T-cell (primary cell): Measurements from ENCODE around the gene BMP6. TPM values are rescaled to one million over a fixed set of nuclear protein-coding genes. Genes with fewer than 3 reads are reported as not detected.

ENCODE experiments used
- ATAC-seq, 4 experiments: fragments of 200-7000 bp in 3 of 4; fragments of 150-1000 bp in 1 of 4; cut with Tn5 transposase; replicated peaks in 1 of 4; 1 replicate in 3 of 4; 2 replicates in 1 of 4; pipeline ENCODE4 v1.10.0; 2021; ENCODE audit warnings: moderate library complexity in 3 of 4, mild to moderate bottlenecking in 2 of 4, moderate number of reproducible peaks in 1 of 4
- CTCF ChIA-PET, 2 donors: fragments of 300-600 bp; sonication (Branson Sonifier 250); formaldehyde crosslinking; loops; one replicate each; lab custom pipeline; 2022; ENCODE audit warnings: antibody characterized with exemption in 2 of 2; lab: Charles Lee
- POLR2A ChIA-PET, 2 donors: fragments of 300-600 bp; sonication (Branson Sonifier 250); formaldehyde crosslinking; loops; one replicate each; lab custom pipeline; 2022; ENCODE audit warnings: antibody characterized with exemption in 2 of 2; lab: Charles Lee
- DNase-seq, 35 experiments: peaks; one replicate each; pipeline versions ENCODE4 v3.0.0 to v3.0.0-alpha.2; 2013 to 2023
- H3K27ac ChIP-seq: one replicate; pipeline ENCODE4 v1.5.1; 2013; ENCODE audit warnings: low read length
- H3K27me3 ChIP-seq, 2 experiments: replicated peaks in 1 of 2; 1 replicate in 1 of 2; 2 replicates in 1 of 2; pipeline versions ENCODE4 v1.6.1 to v1.7.0; 2013; ENCODE audit warnings: low read length in 1 of 2, mixed read lengths in 1 of 2; ENCODE audit not compliant: control insufficient read depth in 2 of 2, insufficient read depth in 2 of 2; ENCODE audit errors: extremely low read depth in 1 of 2
- H3K36me3 ChIP-seq, 2 donors: 1 replicate in 1 of 2; 2 replicates in 1 of 2; pipeline versions ENCODE4 v1.6.1 to v1.7.0; 2013; ENCODE audit warnings: low read length in 1 of 2; ENCODE audit not compliant: control insufficient read depth in 2 of 2, insufficient read depth in 1 of 2; ENCODE audit errors: extremely low read depth in 1 of 2
- H3K4me1 ChIP-seq, 2 experiments: 1 replicate in 1 of 2; 2 replicates in 1 of 2; pipeline versions ENCODE4 v1.6.1 to v1.7.0; 2013; ENCODE audit warnings: low read length in 2 of 2, mixed read lengths in 1 of 2; ENCODE audit not compliant: insufficient read depth in 2 of 2, control insufficient read depth in 1 of 2; ENCODE audit errors: extremely low read depth in 1 of 2
- H3K4me3 ChIP-seq, 2 donors: 1 replicate in 1 of 2; 2 replicates in 1 of 2; pipeline versions ENCODE4 v1.5.1 to v1.7.0; 2013; ENCODE audit warnings: mild to moderate bottlenecking in 2 of 2, low read length in 1 of 2, moderate library complexity in 1 of 2; ENCODE audit not compliant: control insufficient read depth in 1 of 2; ENCODE audit errors: extremely low read depth in 1 of 2
- H3K9me3 ChIP-seq: 2 replicates; pipeline ENCODE4 v1.7.0; 2013
- H3K27ac Mint-ChIP-seq, 2 donors: one replicate each; pipeline ENCODE4 v1.8.0; 2020 to 2021; ENCODE audit warnings: mild to moderate bottlenecking in 2 of 2, mixed read lengths in 2 of 2
- H3K27me3 Mint-ChIP-seq, 2 donors: one replicate each; pipeline ENCODE4 v1.8.0; 2021 to 2022; ENCODE audit warnings: mixed read lengths in 2 of 2
- H3K36me3 Mint-ChIP-seq: one replicate; pipeline ENCODE4 v1.8.0; 2021; ENCODE audit warnings: mixed read lengths
- H3K4me1 Mint-ChIP-seq, 3 donors: one replicate each; pipeline ENCODE4 v1.8.0; 2020 to 2022; ENCODE audit warnings: mixed read lengths in 3 of 3, mild to moderate bottlenecking in 1 of 3
- H3K4me3 Mint-ChIP-seq, 3 donors: one replicate each; pipeline ENCODE4 v1.8.0; 2020 to 2022; ENCODE audit warnings: mild to moderate bottlenecking in 3 of 3, mixed read lengths in 3 of 3, moderate library complexity in 3 of 3
- H3K9me3 Mint-ChIP-seq, 3 donors: one replicate each; pipeline ENCODE4 v1.8.0; 2020 to 2022; ENCODE audit warnings: mixed read lengths in 3 of 3
- WGBS: methylation state at CpG from one replicate; pipeline ENCODE4 v1.1.5; 2013; ENCODE audit warnings: missing lambda C conversion rate; ENCODE audit not compliant: insufficient coverage; 5-methylcytosine and 5-hydroxymethylcytosine counted together
- total RNA-seq, 35 experiments: library from RNA in 6 of 35; stranded (reverse) in 6 of 35; fragments of 120-200 nt in 1 of 35; gene quantifications; one replicate each; pipeline versions ENCODE4 v1.2.1 to v1.2.4 and lab custom pipeline; 2013 to 2026

The BMP6 gene
- total RNA-seq, 5 donors from 2014 or later (not counting 1 experiment from before 2014, with no cell fraction given) = 0.09 to 0.23 (median 0.13) TPM; not detected in 1

DNA sequence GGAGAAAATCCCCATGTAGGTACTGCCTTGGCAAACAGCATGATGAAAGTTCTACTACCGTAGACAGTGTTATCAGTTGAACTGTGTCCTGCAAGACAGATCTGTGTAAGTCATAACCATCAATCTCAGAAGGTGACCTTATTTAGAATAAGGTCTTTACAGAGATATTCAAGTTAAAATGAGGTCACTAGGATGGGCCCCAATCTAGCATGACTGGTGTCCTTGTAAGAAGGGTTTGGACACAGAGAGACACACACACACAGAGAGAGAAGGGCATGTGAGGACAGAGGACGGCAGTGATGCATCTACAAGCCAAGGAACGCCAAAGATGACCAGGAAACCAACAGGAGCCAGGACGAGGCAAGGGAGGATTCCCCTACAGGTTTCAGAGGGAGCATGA, 175.9 kb downstream of the BMP6 start:
- 81% methylated on average over 3 of the region's 4 CpGs for WGBS
- peaks cover 7 to 35% of the 10 kb centered on the region in 2 donors for H3K36me3 ChIP-seq

GRCh38 chr6:7902221-7902620, 176.3 kb downstream of the BMP6 start:
- Mint-ChIP-seq H3K4me1 (peaks cover 0 to 1% (median 0%) of the 10 kb centered on the region in 3 donors), H3K4me3 (no peak overlapping the region), H3K27me3 (no peaks in the 10 kb centered on the region), H3K9me3 (no peaks in the 10 kb centered on the region), H3K27ac (no peak overlapping the region), H3K36me3 (peaks cover 54% of the 10 kb centered on the region)
- WGBS = 93% methylated on average over 6 of the region's 8 CpGs
- CTCF ChIA-PET = no interaction called here
- DNase-seq = no peak
- H3K4me3 ChIP-seq = no peak overlapping the region
- H3K9me3 ChIP-seq = no peaks in the 10 kb centered on the region
- H3K36me3 ChIP-seq = peaks cover 7 to 35% of the 10 kb centered on the region in 2 donors
- POLR2A ChIA-PET = no interaction called here
- no peaks in the 10 kb centered on the region for H3K27me3 ChIP-seq
- no peaks in the 10 kb centered on the region for H3K4me1 ChIP-seq
- no peak overlapping the region for H3K27ac ChIP-seq
- no peak for ATAC-seq

More for the DNA sequence above, 175.9 kb downstream of the BMP6 start:
- Mint-ChIP-seq H3K27ac (no peak overlapping the region), H3K27me3 (no peaks in the 10 kb centered on the region), H3K4me1 (peaks cover 0 to under 1% (median 0%) of the 10 kb centered on the region in 3 donors), H3K4me3 (no peak overlapping the region), H3K36me3 (peaks cover 54% of the 10 kb centered on the region), H3K9me3 (no peaks in the 10 kb centered on the region)
- Histone ChIP-seq H3K27me3 (no peaks in the 10 kb centered on the region), H3K9me3 (no peaks in the 10 kb centered on the region), H3K4me3 (no peak overlapping the region), H3K27ac (no peak overlapping the region), H3K4me1 (no peaks in the 10 kb centered on the region)
- POLR2A ChIA-PET = no interaction called here
- DNase-seq = no peak
- CTCF ChIA-PET = no interaction called here
- no peak for ATAC-seq

GRCh38 chr6:7902867-7903266, 177.0 kb downstream of the BMP6 start:
- H3K36me3 ChIP-seq = peaks cover 7 to 29% of the 10 kb centered on the region in 2 donors

GRCh38 chr6:7903673-7904072, 177.8 kb downstream of the BMP6 start:
- Histone ChIP-seq H3K27me3 (no peaks in the 10 kb centered on the region), H3K4me3 (no peak overlapping the region), H3K27ac (no peak overlapping the region), H3K4me1 (no peaks in the 10 kb centered on the region), H3K36me3 (peaks cover 7 to 24% of the 10 kb centered on the region in 2 donors), H3K9me3 (no peaks in the 10 kb centered on the region)
- DNase-seq (no peak), ATAC-seq (no peak)
- no peaks in the 10 kb centered on the region for H3K9me3 Mint-ChIP-seq
- no peaks in the 10 kb centered on the region for H3K27me3 Mint-ChIP-seq
- H3K36me3 Mint-ChIP-seq = peaks cover 40% of the 10 kb centered on the region
- no peak overlapping the region for H3K4me3 Mint-ChIP-seq
- ChIA-PET POLR2A (no interaction called here), CTCF (interaction anchor here in 1 of 2 donors (0.6 kb wide), 1 partner anchor 1117 kb away, joined by 5 read pairs; no protein-coding TSS in a partner anchor)
- H3K27ac Mint-ChIP-seq = no peak overlapping the region
- H3K4me1 Mint-ChIP-seq = peaks cover 1 to 8% (median 4%) of the 10 kb centered on the region in 3 donors
- WGBS = 100% methylated on average over 1 of the region's 3 CpGs

More at GRCh38 chr6:7902867-7903266, 177.0 kb downstream of the BMP6 start:
- ATAC-seq (no peak), DNase-seq (no peak)
- H3K4me1 Mint-ChIP-seq = peaks cover 0 to 4% (median 4%) of the 10 kb centered on the region in 3 donors
- CTCF ChIA-PET = no interaction called here
- H3K9me3 Mint-ChIP-seq = no peaks in the 10 kb centered on the region
- H3K4me1 ChIP-seq = no peaks in the 10 kb centered on the region
- H3K4me3 ChIP-seq = no peak overlapping the region
- POLR2A ChIA-PET = no interaction called here
- peaks cover 47% of the 10 kb centered on the region for H3K36me3 Mint-ChIP-seq
- H3K4me3 Mint-ChIP-seq = no peak overlapping the region
- H3K27me3 Mint-ChIP-seq = no peaks in the 10 kb centered on the region
- no peaks in the 10 kb centered on the region for H3K27me3 ChIP-seq
- H3K27ac Mint-ChIP-seq = no peak overlapping the region
- no CpG with 5 or more reads among the region's 1 CpG for WGBS
- no peak overlapping the region for H3K27ac ChIP-seq
- no peaks in the 10 kb centered on the region for H3K9me3 ChIP-seq

- Histone ChIP-seq H3K4me3 (no peak overlapping the region), H3K36me3 (peaks cover 7 to 18% of the 10 kb centered on the region in 2 donors), H3K27ac (no peak overlapping the region), H3K9me3 (no peaks in the 10 kb centered on the region), H3K4me1 (peaks cover 0 to 7% of the 10 kb centered on the region in 2 experiments), H3K27me3 (no peaks in the 10 kb centered on the region)
- no peak for DNase-seq
- H3K27me3 Mint-ChIP-seq = no peaks in the 10 kb centered on the region
- H3K27ac Mint-ChIP-seq = no peak overlapping the region
- no peak overlapping the region for H3K4me3 Mint-ChIP-seq
- WGBS = 93% methylated on average over 5 of the region's 5 CpGs
- ATAC-seq = no peak
- peaks cover 34% of the 10 kb centered on the region for H3K36me3 Mint-ChIP-seq
- ChIA-PET POLR2A (no interaction called here), CTCF (no interaction called here)
- H3K4me1 Mint-ChIP-seq = peaks cover 9 to 15% (median 10%) of the 10 kb centered on the region in 3 donors
- H3K9me3 Mint-ChIP-seq = no peaks in the 10 kb centered on the region
Observed at GRCh38 chr6:7904654-7905319, 178.9 kb downstream of the BMP6 start.

- no peak for DNase-seq
- Histone ChIP-seq H3K36me3 (peaks cover 7 to 17% of the 10 kb centered on the region in 2 donors), H3K4me3 (no peak overlapping the region), H3K27ac (no peak overlapping the region), H3K4me1 (peaks cover 0 to 7% of the 10 kb centered on the region in 2 experiments), H3K27me3 (no peaks in the 10 kb centered on the region), H3K9me3 (no peaks in the 10 kb centered on the region)
- no peak for ATAC-seq
- Mint-ChIP-seq H3K9me3 (no peaks in the 10 kb centered on the region), H3K27me3 (no peaks in the 10 kb centered on the region), H3K4me1 (peaks cover 9 to 15% (median 10%) of the 10 kb centered on the region in 3 donors), H3K36me3 (peaks cover 32% of the 10 kb centered on the region), H3K4me3 (no peak overlapping the region), H3K27ac (no peak overlapping the region)
- WGBS = 100% methylated on average over 1 of the region's 2 CpGs
- ChIA-PET POLR2A (no interaction called here), CTCF (no interaction called here)
Observed at GRCh38 chr6:7905416-7905815, 179.5 kb downstream of the BMP6 start.
